ENCODE data around the gene BUD31.

Gene BUD31

DNA sequence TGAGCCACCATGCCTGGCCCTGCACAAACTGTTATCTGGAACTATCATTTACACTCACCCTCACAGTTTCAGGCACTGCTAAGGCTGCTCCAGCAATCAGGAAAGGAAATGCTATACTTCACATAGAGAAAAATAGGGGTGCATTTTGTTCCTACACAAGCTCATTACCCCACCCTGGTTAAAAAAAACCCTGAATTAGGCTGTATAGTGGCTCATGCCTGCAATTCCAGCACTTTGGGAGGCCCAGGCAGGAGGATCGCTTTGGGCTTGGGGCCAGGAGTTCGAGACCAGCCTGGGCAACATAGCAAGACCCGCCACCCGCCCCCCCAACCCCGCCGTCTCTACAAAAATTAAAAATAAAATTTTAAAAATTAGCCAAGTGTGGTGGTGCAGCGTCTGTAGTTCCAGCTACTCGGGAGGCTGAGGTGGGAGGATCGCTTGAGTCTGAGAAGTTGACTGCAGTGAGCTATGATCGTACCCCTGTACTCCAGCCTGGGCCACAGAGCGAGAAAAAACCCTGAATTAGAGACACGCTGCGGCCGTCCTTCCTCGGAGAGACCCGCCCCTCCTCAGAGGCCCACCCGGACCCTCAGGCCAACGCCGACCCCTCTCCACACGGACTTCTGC lies 29.3 kb downstream of the BUD31 start:
- DNase-seq: no peak

DNA sequence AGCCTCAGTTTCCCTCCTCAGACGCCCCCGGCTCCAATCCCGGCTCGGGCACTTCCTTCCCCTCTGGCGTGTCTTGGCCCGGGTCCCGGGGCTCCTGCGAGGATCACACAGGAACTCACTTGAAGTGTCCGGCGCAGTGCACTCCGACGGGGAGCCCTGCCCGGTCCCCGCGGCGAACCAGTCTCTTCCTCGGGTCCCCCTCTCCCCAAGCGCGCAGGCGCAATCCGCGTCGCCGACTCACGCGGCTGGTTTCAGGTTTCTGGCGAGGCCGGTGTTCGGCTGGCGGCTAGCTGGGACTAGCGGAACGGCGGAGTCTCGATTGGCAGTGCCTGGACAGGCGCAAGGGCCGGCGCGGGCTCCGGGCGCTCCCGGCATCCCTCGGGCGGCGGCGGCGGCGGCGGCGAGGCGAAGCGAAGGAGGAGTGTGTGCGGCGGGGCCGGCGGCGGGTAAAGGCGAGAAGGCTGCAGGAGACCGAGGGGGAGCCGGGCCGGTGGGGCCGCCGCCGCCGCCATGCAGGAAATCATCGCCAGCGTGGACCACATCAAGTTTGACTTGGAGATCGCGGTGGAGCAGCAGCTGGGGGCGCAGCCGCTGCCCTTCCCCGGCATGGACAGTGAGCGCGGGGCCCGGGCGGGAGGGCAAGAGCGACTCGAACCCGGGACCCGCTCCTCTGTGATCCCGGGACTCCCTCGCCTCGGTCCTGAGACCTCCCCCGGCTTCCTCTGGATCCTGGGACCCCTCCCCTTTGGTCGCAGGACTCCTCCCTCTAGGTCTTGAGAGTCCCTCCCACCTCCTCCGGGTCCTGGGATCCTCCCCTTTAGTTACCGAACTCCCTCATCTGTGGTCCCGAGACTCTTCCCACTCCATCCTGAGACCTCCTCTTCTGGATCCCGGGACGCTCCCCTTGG lies 30.1 kb downstream of the BUD31 start, which contains the start of the genes CPSF4 and PTCD1:
Gene CPSF4 (plus strand): TSS at position 371 of the 908 bp plus-strand sequence. CDS start 140 bp downstream, at position 511.
Gene PTCD1 (minus strand): TSS at position 226 of the 908 bp plus-strand sequence. CDS start 3,556 bp downstream, outside the sequence.
- peak; percentile 92 for DNase-seq

DNA sequence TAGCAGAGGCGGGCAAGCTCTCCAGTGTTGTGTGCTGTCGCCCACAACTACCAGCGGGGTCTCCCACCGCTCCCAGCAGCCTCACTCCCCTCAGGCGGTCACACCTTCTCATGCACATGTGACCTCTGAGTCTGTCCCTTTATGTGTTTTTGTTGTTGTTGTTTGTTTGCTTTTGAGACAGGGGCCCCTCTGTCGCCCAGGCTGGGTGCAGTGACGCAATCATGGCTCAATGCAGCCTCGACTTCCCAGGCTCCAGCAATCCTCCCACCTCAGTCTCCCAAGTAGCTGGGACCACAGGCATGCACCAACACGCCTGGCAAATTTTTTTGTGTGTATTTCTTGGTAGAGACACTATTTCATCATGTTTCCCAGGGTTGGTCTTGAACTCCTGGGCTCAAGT lies 31.4 kb downstream of the BUD31 start:
- no peak for DNase-seq

DNA sequence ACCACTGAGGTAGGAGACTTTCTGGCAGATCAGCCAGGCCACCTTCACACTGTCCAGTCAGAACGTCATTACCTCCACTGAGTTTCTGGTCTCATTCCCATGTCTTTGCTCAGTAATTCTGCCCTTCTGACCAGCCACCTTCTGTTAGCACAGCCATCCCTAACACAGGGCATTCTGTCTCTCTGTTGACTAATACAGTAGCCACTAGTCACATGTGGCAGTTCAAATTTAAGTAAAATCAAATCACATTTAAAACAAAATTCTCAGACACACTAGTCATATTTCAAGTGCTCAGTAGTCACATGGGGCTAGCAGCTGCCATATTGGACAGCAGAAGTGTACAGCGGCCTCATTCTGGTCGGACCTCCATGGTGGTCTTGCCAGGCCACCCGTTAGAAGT lies 37.3 kb downstream of the BUD31 start:
- no peak for DNase-seq

DNA sequence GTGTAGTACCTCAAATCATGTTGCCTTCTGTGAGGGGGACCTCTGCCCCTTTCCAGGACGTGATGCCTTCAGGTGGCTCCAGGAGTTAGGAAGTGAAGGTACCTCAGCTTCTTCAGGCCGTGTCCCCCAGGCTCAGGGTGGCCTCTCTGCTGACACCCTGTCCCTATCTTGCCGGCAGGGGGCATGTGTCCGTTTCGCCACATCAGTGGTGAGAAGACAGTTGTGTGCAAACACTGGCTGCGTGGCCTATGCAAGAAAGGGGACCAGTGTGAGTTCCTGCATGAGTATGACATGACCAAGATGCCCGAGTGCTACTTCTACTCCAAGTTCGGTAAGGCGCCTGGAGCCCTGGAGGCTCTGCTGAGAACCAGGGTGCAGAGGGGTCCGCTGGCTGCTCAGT lies 39.2 kb downstream of the BUD31 start:
- no peak for DNase-seq

DNA sequence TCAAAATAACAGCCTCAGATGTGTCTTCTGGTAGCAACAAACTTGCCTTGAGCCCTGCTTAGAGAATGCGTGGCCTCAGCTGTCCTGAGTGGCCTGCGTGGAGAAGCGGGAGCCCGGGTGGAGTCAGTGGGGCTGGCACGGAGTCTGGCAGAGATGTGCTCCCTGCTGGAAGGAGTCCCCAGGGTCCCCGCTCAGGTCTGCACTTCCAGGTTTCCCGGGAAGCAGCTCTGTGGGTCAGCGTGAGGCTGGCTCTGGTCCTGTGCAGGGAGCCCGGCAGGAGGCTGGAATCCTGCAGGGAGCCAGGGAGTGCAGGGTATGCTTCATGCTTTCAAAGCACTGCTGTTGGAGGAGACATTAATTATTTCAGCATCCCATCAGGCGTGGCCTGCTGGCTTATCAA lies 40.1 kb downstream of the BUD31 start:
- DNase-seq: no peak

DNA sequence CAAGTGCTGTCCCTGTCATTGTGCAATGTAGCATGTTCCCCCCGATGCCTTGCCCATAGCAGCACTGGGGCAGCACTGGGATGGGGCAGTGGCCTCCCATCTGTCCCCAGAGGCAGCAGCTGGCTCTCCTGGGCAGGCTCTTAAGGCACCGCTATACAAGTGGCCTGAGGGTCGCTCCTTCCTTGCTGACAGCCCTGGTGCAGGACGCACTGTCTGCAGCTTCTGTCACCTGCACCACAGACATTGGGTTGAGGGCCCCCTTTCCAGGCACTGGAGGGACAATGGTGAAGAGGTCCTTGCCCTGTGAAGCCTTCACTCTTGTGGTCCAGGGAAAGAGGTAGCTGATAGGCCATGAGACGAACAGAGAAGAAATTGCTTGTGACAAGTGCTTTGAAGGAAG lies 40.6 kb downstream of the BUD31 start:
- no peak for DNase-seq

DNA sequence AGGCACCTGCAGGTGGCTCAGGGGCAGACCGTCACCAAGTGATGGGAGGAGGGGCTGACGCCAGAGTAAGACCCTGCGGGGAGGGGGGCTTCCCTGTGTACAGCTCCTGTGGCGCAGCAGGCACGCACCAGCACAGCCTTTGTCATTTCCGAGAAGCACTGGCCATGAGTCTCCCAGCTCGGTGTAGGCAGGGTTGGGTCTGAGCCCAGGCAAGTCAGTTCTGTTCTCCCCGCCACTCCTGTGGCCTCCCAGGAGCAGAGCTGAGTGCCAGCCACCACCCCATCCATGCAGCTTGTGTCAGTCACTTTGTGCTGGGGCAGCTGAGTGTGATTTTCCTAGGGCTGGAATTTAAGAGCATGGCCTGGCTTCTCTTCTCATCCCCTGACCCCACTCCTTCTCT lies 43.2 kb downstream of the BUD31 start:
- DNase-seq: no peak

DNA sequence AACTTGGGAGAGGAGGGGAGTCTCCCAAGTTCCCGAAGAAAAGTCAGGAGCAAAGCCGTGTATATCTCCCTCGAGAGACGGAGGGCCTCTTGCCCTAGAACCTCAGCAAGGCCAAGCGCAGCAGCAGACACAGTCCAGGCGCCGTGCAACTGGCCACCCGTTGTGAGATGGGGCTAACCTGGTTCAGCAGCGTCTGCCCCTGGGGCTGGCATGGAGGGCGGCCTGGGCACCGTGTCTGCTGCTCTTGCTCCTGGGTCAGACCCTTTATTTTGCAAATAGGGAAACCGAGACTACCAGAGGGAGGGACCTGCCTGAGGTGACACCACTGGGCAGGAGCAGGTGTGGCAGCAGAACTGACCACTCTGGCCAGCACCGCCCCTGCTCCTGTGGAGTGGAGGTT lies 43.8 kb downstream of the BUD31 start:
- DNase-seq: no peak

DNA sequence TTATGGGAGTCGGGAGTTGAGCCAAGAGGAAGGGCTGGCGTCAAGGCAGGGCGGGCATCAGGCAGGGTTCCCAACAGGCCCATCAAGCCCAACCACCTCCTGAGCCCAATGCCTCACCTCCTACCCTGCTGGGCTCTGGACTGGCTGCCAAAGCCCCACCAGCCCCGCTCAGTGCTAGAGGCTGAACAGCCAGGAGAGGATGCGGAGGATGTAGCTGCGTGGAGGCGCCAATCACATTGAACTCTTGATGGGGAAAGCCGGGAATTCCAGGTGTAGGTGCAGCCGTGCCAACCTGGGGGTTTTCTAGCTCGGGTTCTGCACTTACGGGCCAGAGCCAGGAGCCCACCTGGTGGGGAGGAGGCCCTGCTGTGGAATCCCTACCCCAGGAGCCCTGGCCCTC lies 44.3 kb downstream of the BUD31 start:
- DNase-seq: no peak

DNA sequence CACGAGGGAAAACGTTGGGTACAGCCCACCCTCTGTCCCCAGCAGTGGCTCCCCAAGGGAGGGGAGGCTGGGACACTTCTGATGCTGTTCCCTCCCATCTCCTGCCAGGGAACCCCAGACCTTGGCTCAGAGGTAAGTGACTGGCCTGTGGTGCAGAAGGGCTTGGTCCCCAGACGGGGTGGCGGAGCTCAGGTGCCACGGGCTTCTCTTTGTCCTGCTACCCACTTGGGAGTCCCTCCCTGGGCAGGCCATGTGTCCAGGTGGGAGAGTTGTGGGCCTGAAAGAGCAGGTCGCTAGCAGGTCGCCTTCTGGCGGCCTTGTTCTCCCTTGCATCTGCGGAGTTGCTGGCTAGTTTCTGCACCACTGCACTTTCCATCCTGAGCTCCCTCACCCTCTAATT lies 47.1 kb downstream of the BUD31 start:
- no peak for DNase-seq

DNA sequence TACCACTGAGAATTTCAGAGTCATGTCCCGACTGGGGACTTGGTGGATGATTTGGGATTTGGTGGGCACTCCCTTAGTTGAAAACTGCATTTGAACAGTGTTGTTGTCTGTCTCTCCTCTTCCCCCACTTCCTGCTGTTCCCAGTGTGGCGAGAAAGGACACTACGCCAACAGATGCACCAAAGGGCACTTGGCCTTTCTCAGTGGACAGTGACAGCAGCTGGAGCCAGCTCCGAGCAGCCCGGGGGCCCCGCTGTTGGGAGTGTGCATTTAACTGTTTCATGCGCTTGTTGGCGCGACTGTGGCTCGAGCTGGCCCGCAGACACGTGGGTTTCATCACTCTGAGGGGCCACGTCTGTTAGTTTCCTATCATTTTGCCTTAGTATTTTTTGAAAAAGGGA lies 47.5 kb downstream of the BUD31 start:
- no peak for DNase-seq

DNA sequence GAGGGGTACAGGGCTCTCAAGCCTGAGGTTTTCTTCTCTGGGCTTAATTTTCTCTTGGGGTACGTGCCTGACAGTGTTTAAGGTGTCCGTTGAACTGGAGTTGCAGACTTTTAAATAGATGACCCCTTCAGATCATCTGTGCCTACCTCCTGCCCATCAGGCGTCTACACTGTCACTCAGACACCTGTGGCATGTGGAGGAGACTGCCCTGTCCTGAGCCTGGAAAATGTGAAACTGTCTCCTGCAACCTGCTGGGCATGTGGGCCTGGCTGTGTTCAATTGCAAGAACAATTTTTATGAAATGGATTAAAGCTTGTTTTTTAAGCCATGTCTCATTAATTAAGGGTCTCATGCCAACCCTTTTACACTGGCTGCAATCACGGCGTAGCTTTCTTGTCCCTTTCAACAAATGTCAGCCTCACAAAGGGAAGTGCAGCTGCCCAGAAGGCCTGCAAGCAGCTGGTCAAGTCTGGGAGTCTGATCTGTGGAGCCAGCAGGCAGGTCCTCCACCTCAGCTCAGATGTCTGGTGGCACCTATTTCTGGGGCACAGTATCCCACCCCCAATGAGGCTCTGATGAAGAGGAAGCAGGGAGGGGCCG lies 48.4 kb downstream of the BUD31 start:
- DNase-seq: no peak

DNA sequence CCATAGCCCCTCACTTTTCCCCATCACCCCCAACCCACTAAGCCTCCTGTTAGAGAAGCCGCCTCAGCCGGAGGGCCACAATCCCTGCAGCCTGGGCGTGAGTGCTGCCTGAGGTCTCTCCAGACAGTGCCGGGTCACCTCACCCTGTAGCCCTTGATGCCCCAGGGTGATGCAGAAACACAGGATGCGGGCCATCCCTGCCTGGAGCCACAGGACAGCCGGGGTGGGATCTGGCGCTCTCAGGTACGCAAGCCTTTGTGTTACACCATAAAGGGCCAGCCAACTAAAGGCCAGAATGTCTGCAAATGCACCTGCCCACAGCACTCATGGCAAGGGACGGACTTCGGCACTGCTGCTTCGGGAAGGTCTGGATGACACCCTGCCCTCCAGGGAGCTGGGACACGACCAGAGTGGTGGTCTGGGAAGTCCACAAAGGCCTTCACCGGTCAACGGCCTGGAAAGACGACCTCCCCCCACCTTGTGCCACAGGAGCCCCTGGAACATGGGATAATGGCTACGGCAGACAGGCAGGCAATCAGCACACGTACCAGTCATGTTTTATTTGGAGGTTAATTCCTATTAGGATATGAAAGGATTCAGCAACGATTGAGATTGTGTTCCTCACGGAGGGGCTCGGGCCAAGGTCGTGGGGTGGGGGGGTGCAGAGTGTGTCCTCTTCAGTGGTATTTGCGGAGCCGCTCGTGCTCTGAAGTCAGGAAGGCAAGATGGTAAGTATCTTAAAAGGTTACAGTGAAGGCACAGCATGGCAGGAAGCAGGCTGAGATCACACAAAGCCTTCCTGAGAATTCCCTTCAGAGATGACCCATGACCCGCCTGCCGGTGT lies 49.1 kb downstream of the BUD31 start:
- no peak for DNase-seq

DNA sequence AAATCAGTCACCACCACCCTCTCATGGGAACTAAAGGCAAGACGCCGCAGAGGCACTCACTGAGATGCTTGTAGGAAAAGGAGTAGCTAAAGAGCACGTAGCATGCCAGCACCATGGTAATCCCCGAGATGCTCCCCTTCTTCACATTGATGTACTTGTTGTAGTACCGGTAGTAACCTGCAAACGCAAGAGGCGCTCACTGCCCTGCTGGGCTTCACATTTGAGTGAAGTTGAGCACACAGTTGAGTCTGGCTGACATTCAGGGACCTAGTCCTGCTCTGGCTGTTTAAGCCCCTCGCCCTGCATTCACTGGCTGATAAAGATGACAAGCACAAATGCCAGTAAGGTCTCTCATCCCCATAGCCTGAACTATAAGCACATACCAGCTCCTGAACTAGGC lies 50.3 kb downstream of the BUD31 start:
- DNase-seq: peak; percentile 21

DNA sequence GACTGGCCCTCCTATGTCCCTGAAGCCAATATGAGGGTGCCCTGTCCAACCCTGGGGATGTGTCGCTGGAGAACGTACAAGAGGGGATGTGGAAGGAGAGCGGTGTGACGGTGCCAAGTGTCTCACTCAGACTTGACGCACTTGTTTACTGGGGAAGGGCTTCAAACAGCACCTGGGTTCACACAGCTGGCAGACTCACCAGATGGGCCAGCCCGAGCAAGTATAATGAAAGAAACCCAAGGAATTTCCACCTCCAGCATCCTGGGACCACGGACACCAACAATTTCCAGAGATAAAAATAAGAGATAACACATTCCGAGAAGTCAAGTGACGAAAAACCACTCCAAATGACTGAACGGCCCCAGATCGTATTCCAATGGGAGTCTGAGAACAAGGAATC lies 51.9 kb downstream of the BUD31 start:
- no peak for DNase-seq

DNA sequence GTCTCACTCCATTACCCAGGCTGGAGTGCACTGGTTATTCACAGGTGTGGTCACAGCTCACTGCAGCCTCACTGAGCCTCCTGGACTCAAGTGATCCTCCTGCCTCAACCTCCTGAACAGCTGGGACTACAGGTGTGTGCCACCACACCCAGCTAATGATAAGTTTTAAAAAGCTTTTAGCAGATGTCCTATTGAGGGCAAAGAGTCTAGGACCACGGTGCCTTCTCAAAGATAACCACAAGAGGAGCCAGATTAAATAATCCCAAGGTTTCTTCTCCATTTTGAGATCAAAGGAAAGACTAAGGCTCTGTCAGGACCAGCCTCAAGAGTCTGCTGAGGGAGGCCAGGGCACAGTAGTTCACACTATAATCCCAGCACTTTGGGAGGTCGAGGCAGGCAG lies 52.5 kb downstream of the BUD31 start:
- no peak for DNase-seq

DNA sequence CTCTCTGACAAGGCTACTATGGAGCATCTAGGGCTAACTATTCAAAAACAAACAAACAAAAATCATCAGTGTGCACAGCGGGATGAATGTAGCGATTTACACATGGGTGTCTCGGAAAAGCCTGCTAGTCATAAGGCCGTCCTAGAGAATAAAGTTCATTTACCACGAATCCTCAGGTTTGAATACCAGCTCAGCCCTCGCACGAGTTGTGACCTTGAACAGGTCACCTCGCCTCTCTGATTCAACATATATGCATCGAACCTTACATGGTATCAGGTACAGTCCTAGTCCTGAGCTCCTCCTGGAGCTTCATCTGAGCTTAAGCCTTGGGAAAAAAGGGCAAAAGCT lies 56.6 kb downstream of the BUD31 start:
- DNase-seq: no peak

DNA sequence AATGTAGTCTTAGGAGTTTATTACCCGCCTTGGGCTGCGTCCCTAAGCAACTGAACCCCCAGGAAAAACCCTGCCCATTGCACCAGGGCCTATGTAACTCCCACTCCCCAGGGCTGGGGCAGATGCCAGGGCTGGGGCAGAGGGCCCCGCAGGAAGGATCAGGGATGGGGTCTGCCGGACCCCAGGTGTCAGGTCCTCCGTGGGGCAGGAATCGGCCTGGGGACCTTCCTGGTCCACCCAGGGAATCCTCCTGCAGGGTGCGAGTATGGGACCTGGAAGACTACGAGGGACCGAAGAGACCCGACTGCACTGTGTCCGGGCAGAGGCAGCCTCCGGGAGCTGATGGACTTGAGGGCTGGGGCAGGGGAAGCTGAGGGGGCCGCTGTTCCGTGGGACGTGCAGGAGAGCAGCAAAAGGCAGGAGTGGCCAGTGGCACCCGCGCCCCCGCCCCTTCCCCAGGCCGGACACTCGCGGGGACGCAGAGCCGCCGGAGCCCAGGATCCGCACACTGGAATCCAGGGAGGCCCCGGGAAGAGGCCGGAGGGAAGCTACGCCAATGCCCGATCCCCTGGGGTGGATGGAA lies 59.7 kb downstream of the BUD31 start:
- no peak for DNase-seq
